Activated CD8-positive, alpha-beta T cell treated with anti-CD3 and anti-CD28 coated beads for 36 hours (primary cell): ENCODE measurements around the gene PTPRH. TPM values are rescaled to one million over a fixed set of nuclear protein-coding genes. Genes with fewer than 3 reads are reported as not detected.
A peak's percentile ranks its signal among the peaks of the same experiment; 100 is the strongest.

Source experiments
- ATAC-seq: fragments of 200-7000 bp; cut with Tn5 transposase; one replicate; pipeline ENCODE4 v1.10.0; 2021; ENCODE audit warnings: mild to moderate bottlenecking, moderate library complexity
- CTCF ChIA-PET: fragments of 350-600 bp; sonication (Branson Sonifier 250); formaldehyde crosslinking; loops from one replicate; lab custom pipeline; 2021; ENCODE audit warnings: antibody characterized with exemption; lab: Charles Lee
- POLR2A ChIA-PET: fragments of 350-600 bp; sonication (Branson Sonifier 250); formaldehyde crosslinking; loops from one replicate; lab custom pipeline; 2021; ENCODE audit warnings: antibody characterized with exemption; lab: Charles Lee
- DNase-seq: peaks from one replicate; pipeline ENCODE4 v3.0.0-alpha.2; 2020
- H3K27ac Mint-ChIP-seq: one replicate; pipeline ENCODE4 v1.8.0; 2021; ENCODE audit warnings: mild to moderate bottlenecking, mixed read lengths
- H3K27me3 Mint-ChIP-seq: one replicate; pipeline ENCODE4 v1.8.0; 2021; ENCODE audit warnings: mixed read lengths
- H3K36me3 Mint-ChIP-seq: one replicate; pipeline ENCODE4 v1.8.0; 2021; ENCODE audit warnings: low read depth, mixed read lengths
- H3K4me1 Mint-ChIP-seq: one replicate; pipeline ENCODE4 v1.8.0; 2021; ENCODE audit warnings: low read depth, mixed read lengths
- H3K4me3 Mint-ChIP-seq: one replicate; pipeline ENCODE4 v1.8.0; 2021; ENCODE audit warnings: mild to moderate bottlenecking, moderate library complexity, mixed read lengths
- H3K9me3 Mint-ChIP-seq: one replicate; pipeline ENCODE4 v1.8.0; 2021; ENCODE audit warnings: mixed read lengths
- intact Hi-C: fragments of 100-400 bp; cut with micrococcal nuclease; formaldehyde crosslinking; loops from one replicate; pipeline ENCODE4 v1.10.0; 2022
- total RNA-seq, 2 experiments: library from RNA; stranded (reverse); gene quantifications; one replicate each; pipeline ENCODE4 v1.2.3, GENCODE V29; 2021
- TF ChIP-seq, protein P1 (sequence below): fragments of 200-600 bp; IDR thresholded peaks from one replicate; pipeline ENCODE4 v1.8.0; 2022; ENCODE audit warnings: antibody characterized with exemption, mild to moderate bottlenecking

Gene PTPRH, protein sequence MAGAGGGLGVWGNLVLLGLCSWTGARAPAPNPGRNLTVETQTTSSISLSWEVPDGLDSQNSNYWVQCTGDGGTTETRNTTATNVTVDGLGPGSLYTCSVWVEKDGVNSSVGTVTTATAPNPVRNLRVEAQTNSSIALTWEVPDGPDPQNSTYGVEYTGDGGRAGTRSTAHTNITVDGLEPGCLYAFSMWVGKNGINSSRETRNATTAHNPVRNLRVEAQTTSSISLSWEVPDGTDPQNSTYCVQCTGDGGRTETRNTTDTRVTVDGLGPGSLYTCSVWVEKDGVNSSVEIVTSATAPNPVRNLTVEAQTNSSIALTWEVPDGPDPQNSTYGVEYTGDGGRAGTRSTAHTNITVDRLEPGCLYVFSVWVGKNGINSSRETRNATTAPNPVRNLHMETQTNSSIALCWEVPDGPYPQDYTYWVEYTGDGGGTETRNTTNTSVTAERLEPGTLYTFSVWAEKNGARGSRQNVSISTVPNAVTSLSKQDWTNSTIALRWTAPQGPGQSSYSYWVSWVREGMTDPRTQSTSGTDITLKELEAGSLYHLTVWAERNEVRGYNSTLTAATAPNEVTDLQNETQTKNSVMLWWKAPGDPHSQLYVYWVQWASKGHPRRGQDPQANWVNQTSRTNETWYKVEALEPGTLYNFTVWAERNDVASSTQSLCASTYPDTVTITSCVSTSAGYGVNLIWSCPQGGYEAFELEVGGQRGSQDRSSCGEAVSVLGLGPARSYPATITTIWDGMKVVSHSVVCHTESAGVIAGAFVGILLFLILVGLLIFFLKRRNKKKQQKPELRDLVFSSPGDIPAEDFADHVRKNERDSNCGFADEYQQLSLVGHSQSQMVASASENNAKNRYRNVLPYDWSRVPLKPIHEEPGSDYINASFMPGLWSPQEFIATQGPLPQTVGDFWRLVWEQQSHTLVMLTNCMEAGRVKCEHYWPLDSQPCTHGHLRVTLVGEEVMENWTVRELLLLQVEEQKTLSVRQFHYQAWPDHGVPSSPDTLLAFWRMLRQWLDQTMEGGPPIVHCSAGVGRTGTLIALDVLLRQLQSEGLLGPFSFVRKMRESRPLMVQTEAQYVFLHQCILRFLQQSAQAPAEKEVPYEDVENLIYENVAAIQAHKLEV
- not detected for total RNA-seq

DNA sequence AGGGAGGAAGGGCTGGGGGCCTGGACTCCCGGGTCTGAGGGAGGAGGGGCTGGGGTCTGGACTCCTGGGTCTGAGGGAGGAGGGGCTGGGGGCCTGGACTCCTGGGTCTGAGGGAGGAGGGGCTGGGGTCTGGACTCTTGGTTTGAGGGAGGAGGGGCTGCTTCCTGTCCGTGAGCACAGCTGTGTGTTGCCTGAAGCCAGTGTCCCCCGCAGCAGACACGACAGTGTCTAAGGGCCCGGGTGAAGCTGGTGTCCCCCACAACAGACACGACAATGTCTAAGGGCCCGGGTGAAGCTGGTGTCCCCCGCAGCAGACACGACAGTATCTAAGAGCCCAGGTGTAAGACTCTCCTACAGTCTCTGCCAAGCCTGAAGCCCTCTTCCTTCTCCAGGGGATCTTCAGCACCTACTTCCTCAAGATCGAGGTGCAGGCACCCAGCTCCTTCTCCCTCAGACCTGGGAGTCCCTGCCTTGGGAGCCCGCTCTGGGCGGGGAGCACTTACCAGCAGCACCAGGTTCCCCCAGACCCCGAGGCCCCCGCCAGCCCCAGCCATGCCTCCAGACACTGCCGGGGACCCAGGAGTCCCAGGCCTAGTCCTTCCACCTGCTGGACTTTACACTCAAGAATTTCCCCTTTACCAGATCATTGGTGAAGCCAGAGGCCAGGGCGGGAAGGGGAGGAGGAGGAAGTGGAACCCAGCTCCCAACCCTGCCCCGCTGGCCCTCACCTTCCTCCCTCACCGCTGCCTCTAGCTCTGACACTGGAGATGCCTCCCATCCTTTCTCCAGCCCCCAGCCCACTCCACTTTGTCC lies at the start of gene PTPRH:
Gene PTPRH, minus strand, starts transcription at position 622 of the 813 bp plus-strand sequence. Its CDS starts 68 bp downstream, at position 554.
- no peak for ATAC-seq
- TF ChIP-seq, protein P1, sequence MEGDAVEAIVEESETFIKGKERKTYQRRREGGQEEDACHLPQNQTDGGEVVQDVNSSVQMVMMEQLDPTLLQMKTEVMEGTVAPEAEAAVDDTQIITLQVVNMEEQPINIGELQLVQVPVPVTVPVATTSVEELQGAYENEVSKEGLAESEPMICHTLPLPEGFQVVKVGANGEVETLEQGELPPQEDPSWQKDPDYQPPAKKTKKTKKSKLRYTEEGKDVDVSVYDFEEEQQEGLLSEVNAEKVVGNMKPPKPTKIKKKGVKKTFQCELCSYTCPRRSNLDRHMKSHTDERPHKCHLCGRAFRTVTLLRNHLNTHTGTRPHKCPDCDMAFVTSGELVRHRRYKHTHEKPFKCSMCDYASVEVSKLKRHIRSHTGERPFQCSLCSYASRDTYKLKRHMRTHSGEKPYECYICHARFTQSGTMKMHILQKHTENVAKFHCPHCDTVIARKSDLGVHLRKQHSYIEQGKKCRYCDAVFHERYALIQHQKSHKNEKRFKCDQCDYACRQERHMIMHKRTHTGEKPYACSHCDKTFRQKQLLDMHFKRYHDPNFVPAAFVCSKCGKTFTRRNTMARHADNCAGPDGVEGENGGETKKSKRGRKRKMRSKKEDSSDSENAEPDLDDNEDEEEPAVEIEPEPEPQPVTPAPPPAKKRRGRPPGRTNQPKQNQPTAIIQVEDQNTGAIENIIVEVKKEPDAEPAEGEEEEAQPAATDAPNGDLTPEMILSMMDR: no peak
- no peak within 1 kb of the TSS for H3K27ac Mint-ChIP-seq
- H3K36me3 Mint-ChIP-seq: peaks cover 3% of the 10 kb centered on the region
- intact Hi-C loops: no loop called here
- H3K4me3 Mint-ChIP-seq: no peak within 1 kb of the TSS
- DNase-seq: no peak
- CTCF ChIA-PET: no interaction called here
- peaks cover 5% of the 10 kb centered on the region for H3K9me3 Mint-ChIP-seq
- POLR2A ChIA-PET: no interaction called here
- H3K27me3 Mint-ChIP-seq: peaks cover 30% of the 10 kb centered on the region
- peaks cover 3% of the 10 kb centered on the region for H3K4me1 Mint-ChIP-seq

DNA sequence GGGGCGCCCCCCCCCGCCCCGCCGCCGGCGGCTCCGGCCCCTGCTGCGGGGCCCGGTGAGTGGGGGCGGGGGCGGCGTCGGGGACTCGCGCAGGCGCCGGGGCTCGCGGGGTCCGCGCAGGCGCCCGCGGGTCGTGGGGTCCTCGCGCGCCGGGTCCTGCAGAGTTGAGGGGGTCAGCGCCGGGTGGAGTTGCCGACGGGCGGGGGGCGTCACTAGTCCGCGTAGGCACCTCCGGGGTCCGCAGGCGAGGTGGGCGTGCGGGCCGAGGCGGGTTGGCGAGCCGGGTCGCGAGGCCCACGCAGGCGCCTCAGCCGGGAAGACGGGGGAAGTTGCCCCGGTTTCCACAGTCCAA lies 49.2 kb upstream of the PTPRH start:
- ATAC-seq (peak; percentile 6), DNase-seq (peak; percentile 58)
- Mint-ChIP-seq H3K27ac (peak overlapping the region; percentile 99), H3K4me1 (peaks cover 12% of the 10 kb centered on the region), H3K36me3 (peaks cover 50% of the 10 kb centered on the region), H3K9me3 (no peaks in the 10 kb centered on the region), H3K4me3 (peak overlapping the region; percentile 96), H3K27me3 (no peaks in the 10 kb centered on the region)
- CTCF ChIA-PET: interaction anchor here (1.1 to 2.1 kb wide), 4 partner anchors 20 to 245 kb away, joined by 3 to 8 read pairs (median 4); no protein-coding TSS in a partner anchor
- POLR2A ChIA-PET: interaction anchor here (1.0 to 5.5 kb wide), 9 partner anchors 10 to 144 kb away, joined by 3 to 54 read pairs (median 8); partner anchors contain the start of genes HSPBP1, KMT5C and TMEM238
- intact Hi-C loops: loop anchor here (5.0 to 10.0 kb wide), 2 partner anchors 129 to 396 kb away; partner anchors contain the start of genes RPL28 and U2AF2
- TF ChIP-seq, protein P1: no peak

DNA sequence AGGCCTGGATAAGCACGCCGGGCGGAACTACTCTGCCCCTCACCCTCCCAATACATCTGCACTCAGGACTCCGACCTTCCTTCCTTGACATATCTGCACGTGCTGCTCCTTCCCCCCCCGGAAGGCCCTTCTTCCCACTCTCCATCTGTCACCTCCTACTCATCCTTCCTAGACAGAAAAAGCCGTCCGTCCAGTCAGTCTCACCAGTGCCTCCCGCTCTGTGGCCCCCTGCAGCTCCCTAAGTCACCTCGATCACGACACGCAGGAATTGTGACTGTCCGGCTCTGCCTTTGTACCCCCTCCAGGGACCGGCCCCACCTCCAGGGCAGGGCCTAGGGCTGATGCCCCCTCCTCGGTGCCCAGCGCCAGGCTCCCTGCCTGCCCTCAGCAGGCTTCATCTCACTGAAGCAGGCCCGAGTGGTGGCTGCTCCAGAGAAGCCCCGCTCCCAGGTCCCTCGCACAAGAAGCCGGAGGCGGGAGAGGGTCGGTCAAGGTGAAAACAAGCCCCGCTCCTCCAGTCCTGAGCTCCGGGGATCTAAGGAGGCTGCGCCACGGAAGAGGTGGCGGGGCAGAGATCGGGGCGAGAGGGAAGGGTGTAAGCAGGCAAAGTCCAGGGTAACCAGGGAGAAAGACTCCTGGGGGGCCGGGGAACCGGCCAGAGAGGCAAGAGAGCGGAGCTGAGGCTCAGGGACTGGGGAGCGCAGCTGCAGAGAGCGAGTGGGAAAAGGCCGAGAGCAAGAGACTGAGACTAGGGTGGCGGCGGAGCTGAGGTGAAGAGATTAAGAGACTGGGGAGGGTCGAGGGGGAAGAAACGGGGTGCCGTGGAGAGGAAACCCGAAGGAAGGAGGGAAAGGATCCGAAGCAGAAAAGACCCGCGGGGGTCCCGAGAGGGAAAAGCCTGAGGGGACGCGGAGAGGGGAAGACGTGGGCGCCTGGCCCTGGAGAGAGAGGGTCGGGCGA lies 48.4 kb upstream of the PTPRH start:
- intact Hi-C loops: loop anchor here (5.0 to 10.0 kb wide), 2 partner anchors 130 to 397 kb away; partner anchors contain the start of genes RPL28 and U2AF2
- Mint-ChIP-seq H3K4me3 (peak overlapping the region; percentile 96), H3K9me3 (no peaks in the 10 kb centered on the region), H3K27ac (peak overlapping the region; percentile 99), H3K36me3 (peaks cover 52% of the 10 kb centered on the region), H3K27me3 (no peaks in the 10 kb centered on the region), H3K4me1 (peaks cover 17% of the 10 kb centered on the region)
- TF ChIP-seq, protein P1: no peak
- DNase-seq (peak; percentile 48), ATAC-seq (no peak)
- ChIA-PET CTCF (interaction anchor here (1.2 to 2.1 kb wide), 2 partner anchors 44 to 246 kb away, joined by 4 to 8 read pairs; no protein-coding TSS in a partner anchor), POLR2A (interaction anchor here (0.7 to 5.5 kb wide), 14 partner anchors 10 to 1051 kb away, joined by 3 to 40 read pairs (median 4); partner anchors contain the start of genes HSPBP1, RPL28 and TMEM238)
